Measurements from ENCODE around the gene SIK3.
"Not testable (repeated sequence)": the region's sequence is repeated elsewhere in the genome, so short reads cannot be mapped to it uniquely, and the experiment has no call there.

SIK3 gene

DNA sequence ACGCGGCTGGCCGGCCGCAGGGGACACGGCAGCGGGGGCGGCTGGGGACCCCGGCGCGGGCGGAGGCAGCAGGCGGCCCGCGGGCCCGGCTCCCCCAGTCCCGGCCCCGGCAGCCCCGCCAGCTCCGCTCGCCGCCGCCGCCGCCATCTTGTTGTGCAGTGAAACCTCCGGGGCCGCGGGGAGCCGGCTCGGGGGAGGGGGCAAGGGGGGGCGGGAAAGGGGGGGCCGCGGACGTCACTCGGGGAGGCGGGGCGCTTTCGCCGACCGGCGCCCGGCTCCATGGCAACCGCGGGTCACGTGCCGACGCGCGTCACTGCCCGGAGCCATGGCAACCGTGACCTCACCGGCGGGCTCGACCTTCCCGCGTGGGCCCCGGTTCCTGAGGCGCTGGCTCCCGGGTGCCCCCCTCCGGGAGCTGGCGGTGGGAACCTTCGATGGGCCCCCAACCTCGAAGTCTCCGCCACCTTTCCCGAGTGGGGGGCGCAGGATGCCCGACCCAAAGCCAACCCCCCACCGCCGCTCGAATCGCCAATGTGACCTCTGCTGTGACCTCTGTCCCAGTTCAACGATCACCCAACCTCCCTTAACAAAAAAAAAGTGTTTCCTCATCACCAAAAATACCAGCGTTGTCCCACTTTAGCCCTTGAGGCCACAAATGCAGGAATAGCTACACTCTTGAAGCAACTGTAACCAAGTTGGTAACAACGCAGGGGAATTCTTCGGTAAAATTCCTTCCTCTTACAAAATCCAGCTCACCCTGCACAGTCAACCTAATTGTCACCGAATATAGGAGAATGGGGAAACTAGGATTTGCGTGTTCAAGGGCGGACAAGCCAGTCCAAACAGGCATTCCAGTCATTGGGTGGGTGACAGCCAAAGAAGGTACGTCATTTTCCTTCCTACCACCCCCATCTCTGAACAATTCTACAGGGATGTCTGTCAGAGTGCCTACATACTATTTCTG lies at the start of gene SIK3:
Gene SIK3 (minus strand): TSS at position 160 of the 964 bp plus-strand sequence. CDS start 13 bp downstream, at position 147.
- peak; percentile 78 for DNase-seq

DNA sequence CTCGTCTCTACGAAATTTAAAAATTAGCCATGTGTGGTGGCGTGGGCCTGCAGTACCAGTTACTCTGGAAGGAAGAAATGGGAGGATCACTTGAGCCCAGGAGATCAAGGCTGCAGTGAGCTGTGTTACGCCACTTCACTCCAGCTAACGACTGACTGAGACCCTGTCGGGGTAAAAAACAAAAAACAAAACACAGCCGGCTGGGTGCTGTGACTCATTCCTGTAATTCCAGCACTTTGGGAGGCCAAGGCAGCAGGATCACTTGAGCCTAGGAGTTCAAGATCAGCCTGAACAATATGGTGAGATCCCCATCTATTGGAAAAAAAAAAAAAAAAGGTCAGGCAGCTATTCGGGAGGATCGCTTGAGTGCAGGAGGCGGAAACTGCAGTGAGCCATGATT lies 48.3 kb upstream of the SIK3 start:
- no peak for DNase-seq

DNA sequence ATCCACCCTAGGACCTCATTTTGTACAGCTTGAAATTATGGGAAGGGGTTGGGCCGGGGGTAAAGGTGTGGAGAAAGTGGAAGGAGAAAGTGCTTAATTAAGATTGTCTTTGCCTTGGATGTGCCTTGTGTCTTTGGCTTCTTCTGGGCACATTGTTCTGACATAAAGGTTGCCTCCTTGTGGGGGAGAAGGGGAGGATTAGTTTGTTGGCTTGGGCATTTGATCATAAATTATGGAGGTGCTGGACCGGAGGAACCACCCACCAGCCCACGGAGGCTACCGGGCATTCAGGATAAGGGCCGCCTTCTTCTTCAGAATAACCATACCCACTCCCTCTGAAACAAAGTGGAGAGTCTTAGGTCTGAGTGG lies 47.1 kb upstream of the SIK3 start:
- DNase-seq: no peak

DNA sequence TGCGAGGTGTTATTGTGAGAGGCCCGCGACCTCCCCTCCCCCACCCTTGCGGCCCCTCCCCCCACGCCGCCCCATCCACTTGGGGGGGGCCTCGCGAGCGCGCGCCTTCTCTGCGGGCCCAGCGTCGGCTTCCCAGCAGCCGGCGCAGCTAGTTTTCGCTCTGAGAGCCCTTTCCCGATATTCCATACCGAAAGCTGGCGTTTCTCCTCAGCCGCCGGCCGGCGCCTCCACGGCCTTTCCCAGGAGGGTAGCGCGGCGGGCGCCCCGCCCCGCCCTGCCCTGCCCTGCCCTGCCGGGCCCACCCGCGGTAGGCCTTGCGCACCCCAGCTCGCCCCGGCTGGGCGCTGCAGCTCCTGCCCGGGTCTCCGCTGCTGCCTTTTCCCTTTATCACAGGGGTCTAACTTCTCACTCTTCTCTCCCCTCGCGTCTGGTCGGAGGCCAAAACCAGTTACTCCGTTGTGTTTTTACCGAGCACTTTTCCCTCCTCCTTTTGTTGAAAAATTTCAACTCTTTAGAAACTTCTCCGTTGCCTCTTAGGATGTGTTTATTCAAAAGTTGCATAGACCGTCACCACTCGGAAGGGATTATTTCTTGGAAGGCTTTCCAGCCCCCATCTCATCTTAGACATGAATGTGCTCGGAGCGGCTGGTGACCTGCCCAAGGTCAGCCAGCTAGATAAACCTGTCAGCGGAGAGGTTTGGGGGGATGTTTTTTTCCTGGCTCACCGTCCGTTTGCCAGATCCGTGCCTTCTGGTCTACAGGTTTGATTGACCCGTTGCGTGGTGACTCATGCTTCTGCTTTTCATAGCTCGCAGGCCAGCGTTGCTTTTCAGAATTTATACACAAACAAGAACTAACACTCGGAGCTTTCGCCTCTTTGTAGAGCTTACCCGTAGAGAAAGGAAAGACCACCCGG lies 46.5 kb upstream of the SIK3 start:
- no peak for DNase-seq

DNA sequence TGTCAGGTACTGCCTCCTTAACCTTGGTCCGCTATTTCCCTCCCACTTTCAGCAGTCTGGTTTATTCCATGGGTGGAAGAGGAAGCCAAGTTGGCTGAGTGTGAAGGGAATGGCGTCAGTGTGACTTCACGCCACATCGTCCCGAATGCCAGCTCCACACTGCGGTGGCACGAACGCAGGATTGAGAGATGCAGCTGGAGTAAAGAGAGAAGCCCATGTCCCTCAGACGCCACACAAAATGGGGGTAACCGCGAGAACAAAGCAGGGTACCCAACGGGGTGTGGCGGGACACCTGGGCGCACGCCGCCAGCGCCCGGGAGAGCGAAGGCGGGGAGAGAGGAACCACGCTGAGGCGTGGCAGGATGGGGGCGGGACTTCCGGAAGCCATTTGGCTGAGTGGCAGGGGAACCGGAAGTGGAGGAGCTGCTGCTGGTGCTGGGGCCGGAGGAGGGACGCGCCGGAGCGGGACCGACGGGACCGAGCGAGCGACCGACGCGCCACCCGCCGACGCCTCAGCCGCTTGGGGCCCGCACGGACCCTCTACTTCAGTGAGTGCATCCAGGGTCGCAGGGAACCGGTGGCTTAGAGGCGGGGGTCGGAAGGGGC lies 45.7 kb upstream of the SIK3 start, which contains the start of gene PAFAH1B2:
Gene PAFAH1B2 (plus strand): TSS at position 417 of the 606 bp plus-strand sequence. CDS start 8,161 bp downstream, outside the sequence.
- peak; percentile 96 for DNase-seq

DNA sequence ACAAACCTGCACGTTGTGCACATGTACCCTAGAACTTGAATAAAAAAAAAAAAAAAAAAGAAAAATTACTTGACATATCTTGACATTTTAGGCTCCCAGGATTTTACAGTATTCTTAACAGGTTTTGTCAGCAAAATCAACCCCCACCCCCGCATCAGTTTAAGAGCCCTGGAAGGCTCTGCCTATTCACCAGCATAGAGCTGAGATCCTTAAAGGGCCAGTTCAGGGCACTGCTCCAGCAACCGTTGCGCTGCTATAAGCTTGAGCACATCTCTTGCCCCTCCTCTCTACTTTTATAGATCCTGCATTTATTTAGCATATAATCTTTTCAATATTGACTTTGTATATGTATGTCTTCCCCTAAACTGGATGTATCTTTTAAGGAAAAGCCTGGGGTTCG lies 45.2 kb upstream of the SIK3 start:
- peak; percentile 85 for DNase-seq

DNA sequence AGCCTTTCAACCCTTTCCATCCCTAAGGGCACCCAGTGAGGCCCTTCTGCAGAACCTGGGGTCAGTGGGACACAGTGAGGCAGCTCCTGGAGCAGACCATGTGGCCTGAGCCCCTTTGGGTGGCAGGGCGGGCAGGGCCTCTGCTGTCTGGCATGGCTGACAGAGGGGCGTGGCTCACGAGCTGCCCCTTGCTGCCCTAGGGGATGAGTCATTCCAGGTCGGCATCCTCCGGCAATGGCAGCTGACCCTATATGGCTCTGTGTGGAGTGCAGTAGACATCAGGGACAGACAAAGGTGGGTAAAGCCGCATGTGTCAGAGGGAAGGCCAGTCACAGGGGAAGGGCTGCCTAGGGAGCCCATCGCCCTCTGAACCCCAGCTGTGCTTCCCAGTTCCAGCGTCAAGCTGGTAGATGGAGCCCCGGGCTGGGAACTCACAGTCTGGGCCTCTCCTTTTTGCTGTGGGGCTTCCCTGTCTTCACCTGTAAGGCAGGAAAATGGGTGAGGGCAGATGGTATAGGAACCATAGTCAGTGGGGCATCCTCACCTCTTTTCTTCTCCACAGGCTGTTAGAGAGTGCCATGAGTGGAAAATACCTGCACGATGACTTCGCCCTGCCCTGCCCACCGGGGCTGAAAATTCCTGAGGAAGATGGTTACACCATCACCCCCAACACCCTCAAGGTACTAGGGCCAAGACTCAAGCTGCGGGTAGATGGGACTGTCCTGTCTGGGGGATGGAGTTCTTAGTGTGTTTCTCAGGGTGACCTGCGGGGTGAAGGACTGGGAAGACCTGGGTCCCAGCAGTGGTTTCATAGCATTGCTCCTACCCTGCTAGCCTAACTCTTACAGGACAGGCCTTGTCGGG lies 39.2 kb upstream of the SIK3 start:
- not testable (repeated sequence) for DNase-seq

DNA sequence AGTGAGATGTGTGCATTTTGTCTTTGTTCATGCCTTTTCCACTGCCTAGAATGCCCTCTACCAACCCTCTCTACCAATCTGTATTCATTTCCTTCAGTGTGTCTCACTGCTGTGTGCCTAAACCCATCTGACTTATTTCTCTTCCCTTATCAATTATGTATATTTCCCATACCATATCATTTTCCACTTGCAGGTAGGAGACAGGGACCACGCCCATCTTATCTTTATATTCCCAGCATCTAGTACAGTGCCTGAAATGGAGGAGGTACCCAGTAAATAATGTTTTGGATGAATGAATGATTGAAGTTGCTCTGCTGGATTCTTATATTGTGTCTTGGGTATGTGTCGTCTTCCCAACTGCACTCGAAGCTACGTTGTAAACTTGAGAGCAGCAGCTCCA lies 36.8 kb upstream of the SIK3 start:
- DNase-seq: not testable (repeated sequence)

DNA sequence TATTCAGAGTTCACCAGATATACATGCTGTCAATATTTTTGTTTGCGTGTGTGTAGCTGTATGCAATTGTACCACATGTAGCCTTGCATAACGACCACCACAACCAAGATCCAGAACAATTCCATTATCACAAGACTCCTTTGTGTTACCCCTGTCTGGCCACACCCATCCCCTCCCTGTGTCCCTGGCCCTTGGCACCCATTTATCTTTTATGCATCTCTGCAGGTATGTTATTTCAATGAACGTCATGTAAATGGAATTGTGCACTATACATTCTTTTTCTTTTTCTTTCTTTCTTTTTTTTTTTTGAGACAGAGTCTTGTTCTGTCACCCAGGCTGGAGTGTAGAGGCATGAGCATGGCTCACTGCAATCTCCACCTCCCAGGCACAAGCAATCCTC lies 36.2 kb upstream of the SIK3 start:
- DNase-seq: no peak

DNA sequence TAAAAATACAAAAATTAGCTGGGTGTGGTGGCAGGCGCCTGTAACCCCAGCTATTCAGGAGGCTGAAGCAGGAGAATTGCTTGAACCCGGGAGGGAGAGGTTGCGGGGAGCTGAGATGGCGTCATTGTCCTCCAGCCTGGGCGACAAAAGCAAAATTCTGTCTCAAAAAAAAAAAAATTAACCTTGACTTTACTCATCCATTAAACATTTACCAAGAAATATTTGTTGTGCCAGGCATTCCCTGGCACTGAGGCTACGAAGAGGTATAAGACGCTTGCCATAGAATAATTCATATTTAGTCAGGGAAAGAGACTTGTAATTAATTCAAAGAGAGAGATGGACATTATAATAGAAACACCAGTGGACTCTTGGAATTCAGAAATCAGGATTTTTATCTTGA lies 32.7 kb upstream of the SIK3 start:
- no peak for DNase-seq

DNA sequence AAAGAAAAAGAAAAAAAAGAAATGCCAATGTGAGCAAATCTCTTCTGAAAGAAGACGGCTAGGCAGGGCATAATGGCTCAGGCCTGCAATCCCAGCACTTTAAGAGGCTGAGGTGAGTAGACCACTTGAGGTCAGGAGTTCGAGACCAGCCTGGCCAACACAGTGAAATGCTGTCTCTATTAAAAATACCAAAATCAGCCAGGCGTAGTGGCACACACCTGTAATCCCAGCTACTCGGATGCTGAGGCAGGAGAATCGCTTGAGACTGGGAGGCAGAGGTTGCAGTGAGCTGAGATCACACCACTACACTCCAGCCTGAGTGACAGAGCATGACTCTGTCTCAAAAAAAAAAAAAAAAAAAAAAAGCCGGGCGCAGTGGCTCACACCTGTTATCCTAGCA lies 32.2 kb upstream of the SIK3 start:
- not testable (repeated sequence) for DNase-seq

DNA sequence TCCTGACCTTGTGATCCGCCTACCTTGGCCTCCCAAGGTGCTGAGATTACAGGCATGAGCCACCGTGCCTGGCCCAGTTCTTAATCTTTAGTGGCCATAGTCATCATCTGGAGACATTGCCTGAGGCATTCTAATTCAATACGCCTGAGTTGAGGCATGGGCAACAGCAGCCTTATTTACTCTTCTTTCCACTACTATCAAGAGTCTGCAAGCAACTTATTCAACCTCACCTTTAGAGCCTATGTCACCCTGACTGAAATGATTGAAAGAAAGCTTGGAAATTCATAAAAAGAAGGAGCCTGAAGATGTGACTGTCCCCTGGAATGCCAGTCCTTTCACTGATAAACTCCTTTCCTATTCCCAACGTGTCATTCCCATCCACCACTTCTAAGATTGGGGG lies 30.1 kb upstream of the SIK3 start:
- no peak for DNase-seq

DNA sequence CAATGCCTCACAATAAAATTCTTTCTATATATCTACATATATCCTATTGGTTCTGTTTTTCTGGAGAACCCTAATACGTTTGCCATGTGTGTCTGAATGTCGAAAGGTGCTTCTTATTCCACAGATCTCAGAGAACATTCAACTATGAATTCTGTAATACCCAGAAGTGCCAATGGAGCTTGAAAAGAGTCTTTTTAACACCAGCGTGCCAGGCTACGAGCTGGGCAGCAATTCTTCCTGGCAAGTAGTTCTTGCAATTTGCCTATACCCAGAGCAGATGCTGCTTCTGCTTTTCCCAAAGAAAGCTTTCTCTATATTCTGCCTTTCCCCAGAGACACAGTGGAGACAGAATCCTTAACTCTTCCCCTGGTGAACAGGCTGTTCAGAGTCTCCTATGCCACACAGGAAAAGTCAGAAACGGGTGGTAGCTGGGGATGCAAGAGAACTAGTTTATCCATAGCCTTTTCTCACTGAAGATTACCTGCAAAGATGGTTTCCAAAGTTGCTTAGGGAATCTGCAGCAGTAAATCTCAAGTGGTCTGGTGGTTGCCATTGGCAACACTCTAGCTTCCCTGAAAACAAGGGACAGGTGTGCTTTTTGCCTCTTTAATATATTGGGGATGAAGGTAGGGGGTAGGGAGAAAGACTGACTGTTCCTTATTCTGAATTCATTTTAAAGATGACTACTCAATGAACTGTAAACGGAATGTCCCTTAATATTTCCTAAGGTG lies 29.1 kb upstream of the SIK3 start:
- DNase-seq: peak; percentile 81

DNA sequence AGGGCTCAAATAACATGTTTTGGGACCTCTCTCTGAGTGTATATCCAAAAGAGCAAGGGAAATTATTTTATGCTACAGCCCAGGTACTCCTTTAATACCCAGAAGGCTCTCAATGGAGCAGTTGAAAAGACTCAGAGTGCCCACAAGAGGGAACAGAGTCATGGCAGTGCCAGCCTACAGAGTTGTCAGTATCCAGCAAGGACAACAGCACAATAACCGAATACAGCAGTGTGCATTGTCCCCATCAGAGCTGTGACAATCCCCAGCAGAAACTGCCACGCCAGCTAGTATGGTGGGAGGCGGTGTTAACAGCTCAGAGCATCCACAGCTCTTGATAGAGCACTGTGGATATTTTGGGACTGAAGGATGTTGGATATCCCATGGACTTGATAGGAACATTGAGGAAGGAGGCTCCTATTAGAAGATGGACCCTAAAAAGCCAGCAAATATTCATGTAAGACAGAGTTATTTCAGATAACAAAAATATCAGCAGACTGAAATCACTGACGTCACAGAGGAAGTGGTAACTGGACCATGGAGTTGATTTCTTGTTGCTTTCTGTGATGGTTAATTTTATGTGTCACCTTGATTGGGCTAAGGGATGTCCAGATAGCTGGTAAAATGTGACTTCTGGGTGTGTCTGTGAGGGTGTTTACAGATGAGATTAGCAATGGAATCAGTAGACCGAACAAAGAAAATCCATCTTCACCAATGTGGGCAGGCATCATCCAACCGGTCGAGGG lies 28.2 kb upstream of the SIK3 start:
- no peak for DNase-seq

DNA sequence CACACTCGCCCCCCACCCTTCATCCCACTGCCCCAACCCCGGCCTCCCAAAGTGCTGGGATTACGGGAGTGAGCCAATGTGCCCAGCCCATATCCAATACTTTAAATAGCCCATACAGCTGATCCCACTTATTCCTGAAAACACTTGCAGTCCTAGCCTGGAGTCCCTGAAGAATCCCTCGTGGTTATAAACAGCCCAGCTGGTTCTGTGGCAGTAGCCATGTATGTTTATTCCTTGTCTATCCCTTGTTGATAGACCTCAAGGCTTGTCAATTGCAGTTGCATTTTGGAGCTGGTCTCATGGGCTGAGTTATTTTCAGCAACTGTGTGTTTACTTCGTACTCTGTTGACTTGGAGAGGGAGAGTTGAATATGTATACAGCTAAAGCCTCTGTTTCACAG lies 24.3 kb upstream of the SIK3 start:
- no peak for DNase-seq

DNA sequence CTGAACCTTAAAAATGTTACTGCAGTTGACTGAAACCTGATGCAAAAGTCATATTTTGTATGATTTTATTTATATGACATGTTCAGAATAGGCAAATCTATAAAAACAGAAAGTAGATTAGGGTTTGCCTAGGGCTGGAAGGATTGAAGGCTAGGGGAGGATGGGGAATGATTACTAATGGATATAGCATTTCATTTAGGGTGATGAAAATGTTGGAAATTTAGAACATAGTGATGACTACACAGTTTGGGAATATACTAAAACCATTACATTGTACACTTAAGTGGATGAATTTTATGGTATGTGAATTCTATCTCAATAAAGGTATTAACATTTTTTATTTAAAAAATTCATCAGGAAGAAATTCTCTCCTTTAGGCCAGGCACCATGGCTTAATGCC lies 22.9 kb upstream of the SIK3 start:
- DNase-seq: no peak

DNA sequence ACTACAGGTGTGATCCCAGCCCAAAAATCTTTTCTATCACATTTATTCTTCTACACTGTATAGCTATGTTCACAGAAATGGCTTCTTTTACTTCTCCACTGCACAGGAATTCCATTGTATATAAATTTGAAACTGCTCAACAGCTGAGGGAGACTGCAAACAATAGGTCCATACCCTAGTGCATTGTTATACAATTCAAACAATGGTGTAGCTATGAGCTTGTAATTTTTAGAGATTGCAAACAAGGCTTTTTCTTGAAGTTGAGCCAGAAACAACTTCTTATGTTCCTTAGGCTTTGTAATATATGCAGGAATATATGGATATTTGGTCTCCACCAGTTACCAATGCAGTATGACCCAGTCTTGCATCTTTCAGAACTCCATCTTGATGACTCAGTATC lies 19.5 kb upstream of the SIK3 start:
- no peak for DNase-seq

DNA sequence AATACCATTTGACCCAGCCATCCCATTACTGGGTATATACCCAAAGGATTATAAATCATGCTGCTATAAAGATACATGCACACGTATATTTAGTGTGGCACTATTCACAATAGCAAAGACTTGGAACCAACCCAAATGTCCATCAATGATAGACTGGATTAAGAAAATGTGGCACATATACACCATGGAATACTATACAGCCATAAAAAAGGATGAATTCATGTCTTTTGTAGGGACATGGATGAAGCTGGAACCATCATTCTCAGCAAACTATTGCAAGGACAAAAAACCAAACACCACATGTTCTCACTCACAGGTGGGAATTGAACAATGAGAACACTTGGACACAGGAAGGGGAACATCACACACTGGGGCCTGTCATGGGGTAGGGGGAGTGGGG lies 14.7 kb upstream of the SIK3 start:
- not testable (repeated sequence) for DNase-seq

DNA sequence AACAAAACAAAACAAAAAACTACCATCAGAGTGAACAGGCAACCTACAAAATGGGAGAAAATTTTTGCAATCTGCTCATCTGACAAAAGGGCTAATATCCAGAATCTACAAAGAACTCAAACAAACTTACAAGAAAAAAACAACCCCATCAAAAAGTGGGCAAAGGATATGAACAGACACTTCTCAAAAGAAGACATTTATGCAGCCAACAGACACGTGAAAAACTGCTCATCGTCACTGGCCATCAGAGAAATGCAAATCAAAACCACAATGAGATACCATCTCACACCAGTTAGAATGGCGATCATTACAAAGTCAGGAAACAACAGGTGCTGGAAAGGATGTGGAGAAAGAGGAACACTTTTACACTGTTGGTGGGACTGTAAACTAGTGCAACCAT lies 14.3 kb upstream of the SIK3 start:
- not testable (repeated sequence) for DNase-seq

DNA sequence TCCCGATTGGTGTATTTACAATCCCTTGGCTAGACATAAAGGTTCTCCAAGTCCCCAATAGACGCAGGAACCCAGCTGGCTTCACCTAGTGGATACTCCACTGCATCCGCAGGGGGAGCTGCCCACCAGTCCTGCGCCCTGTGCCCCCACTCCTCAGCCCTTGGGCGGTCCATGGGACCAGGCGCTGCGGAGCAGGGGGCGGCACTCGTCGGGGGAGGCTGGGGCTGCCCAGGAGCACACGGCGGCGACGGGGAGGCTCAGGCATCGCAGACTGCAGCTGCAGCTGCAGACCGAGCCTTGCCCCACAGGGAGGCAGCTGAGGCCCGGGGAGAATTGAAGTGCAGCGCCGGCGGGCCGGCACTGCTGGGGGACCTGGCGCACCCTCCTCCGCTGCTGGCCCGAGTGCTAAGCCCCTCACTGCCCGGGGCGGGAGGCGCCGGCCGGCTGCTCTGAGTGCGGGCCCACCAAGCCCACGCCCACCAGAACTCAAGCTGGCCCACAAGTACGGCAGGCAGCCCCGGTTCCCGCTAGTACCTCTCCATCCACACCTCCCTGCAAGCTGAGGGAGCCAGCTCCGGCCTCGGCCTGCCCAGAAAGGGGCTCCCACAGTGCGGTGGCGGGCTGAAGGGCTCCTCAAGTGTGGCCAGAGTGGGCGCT lies 12.2 kb upstream of the SIK3 start:
- DNase-seq: no peak

All from DMS79 treated with DMSO at 0.1 percent for 48 hours (cell line).